Measurements from ENCODE around the gene MTR. TPM values are rescaled to one million over a fixed set of nuclear protein-coding genes. Genes with fewer than 3 reads are reported as not detected.

Gene MTR
- total RNA-seq, 1 experiment from 2014 or later: 26.3 TPM

- Histone ChIP-seq H3K36me3 (ENCODE audit: control insufficient read depth, insufficient read depth, low read length) (no peaks in the 10 kb centered on the region), H3K4me3 (ENCODE audit: low read depth, low read length) (no peak overlapping the region), H3K4me1 (no peaks in the 10 kb centered on the region), H3K27me3 (replicated peaks; ENCODE audit: control insufficient read depth, insufficient read depth, low read length) (no peaks in the 10 kb centered on the region), H3K9me3 (no peaks in the 10 kb centered on the region)
- Mint-ChIP-seq H3K36me3 (ENCODE audit: insufficient read depth, unreplicated experiment) (no peaks in the 10 kb centered on the region), H3K4me3 (ENCODE audit: unreplicated experiment) (no peak overlapping the region), H3K27ac (ENCODE audit: unreplicated experiment) (no peak overlapping the region), H3K4me1 (ENCODE audit: low read depth, unreplicated experiment) (no peaks in the 10 kb centered on the region), H3K9me3 (ENCODE audit: unreplicated experiment) (no peaks in the 10 kb centered on the region), H3K27me3 (ENCODE audit: insufficient read depth, unreplicated experiment) (peaks cover 16% of the 10 kb centered on the region)
- TF ChIP-seq CTCF (IDR thresholded peaks at IDR 0.05; ENCODE audit: insufficient read depth in 1 of 2, low read depth in 1 of 2, low read length in 1 of 2, severe bottlenecking in 1 of 2, unreplicated experiment in 1 of 2): no peak
- POLR2A ChIA-PET: no interaction called here
- CTCF ChIA-PET: no interaction called here
- BruUV-seq (replicated peaks): no TSS peak
- DNase-seq: no peak
- intact Hi-C loops (cut with micrococcal nuclease; ENCODE audit: unreplicated experiment): no loop called here
These were observed 149.9 kb downstream of the MTR start for GRCh38 chr1:236945002-236945401.

- Histone ChIP-seq H3K27me3 (replicated peaks; ENCODE audit: control insufficient read depth, insufficient read depth, low read length) (no peaks in the 10 kb centered on the region), H3K36me3 (ENCODE audit: control insufficient read depth, insufficient read depth, low read length) (no peaks in the 10 kb centered on the region), H3K4me1 (no peaks in the 10 kb centered on the region), H3K9me3 (no peaks in the 10 kb centered on the region), H3K4me3 (ENCODE audit: low read depth, low read length) (no peak overlapping the region)
- Mint-ChIP-seq H3K27me3 (ENCODE audit: insufficient read depth, unreplicated experiment) (peaks cover 18% of the 10 kb centered on the region), H3K4me3 (ENCODE audit: unreplicated experiment) (no peak overlapping the region), H3K4me1 (ENCODE audit: low read depth, unreplicated experiment) (no peaks in the 10 kb centered on the region), H3K27ac (ENCODE audit: unreplicated experiment) (no peak overlapping the region), H3K9me3 (ENCODE audit: unreplicated experiment) (no peaks in the 10 kb centered on the region), H3K36me3 (ENCODE audit: insufficient read depth, unreplicated experiment) (no peaks in the 10 kb centered on the region)
- no peak for TF ChIP-seq CTCF (IDR thresholded peaks at IDR 0.05; ENCODE audit: insufficient read depth in 1 of 2, low read depth in 1 of 2, low read length in 1 of 2, severe bottlenecking in 1 of 2, unreplicated experiment in 1 of 2)
- CTCF ChIA-PET: no interaction called here
- BruUV-seq (replicated peaks): no TSS peak
- no peak for DNase-seq
- intact Hi-C loops (cut with micrococcal nuclease; ENCODE audit: unreplicated experiment): no loop called here
- POLR2A ChIA-PET: no interaction called here
These were observed 152.7 kb downstream of the MTR start for GRCh38 chr1:236947794-236948193.

DNA sequence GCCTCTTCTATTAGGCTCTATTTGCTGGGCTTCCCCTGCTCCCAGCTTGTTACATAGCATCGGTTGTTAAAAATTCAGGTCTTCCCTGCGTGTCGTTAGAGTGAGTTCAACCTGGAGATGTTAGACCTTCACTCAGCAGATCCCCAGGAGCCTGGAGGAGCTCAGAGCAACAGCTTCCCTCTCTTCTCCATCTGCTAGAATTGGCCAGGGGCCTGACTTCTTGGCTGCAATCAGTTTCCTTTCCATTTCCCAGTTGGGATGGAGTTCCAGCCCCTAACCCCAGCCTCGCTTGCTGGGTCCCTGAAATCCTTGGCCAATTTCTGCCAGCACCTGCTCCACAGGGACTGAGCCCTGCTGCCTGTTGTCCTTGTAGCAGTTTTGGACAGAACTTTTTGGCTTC lies 153.3 kb downstream of the MTR start:
- Mint-ChIP-seq H3K4me3 (ENCODE audit: unreplicated experiment) (no peak overlapping the region), H3K27ac (ENCODE audit: unreplicated experiment) (no peak overlapping the region), H3K27me3 (ENCODE audit: insufficient read depth, unreplicated experiment) (peaks cover 18% of the 10 kb centered on the region), H3K9me3 (ENCODE audit: unreplicated experiment) (no peaks in the 10 kb centered on the region), H3K4me1 (ENCODE audit: low read depth, unreplicated experiment) (no peaks in the 10 kb centered on the region), H3K36me3 (ENCODE audit: insufficient read depth, unreplicated experiment) (no peaks in the 10 kb centered on the region)
- intact Hi-C loops (cut with micrococcal nuclease; ENCODE audit: unreplicated experiment): no loop called here
- Histone ChIP-seq H3K27me3 (replicated peaks; ENCODE audit: control insufficient read depth, insufficient read depth, low read length) (no peaks in the 10 kb centered on the region), H3K4me1 (no peaks in the 10 kb centered on the region), H3K4me3 (ENCODE audit: low read depth, low read length) (no peak overlapping the region), H3K9me3 (no peaks in the 10 kb centered on the region), H3K36me3 (ENCODE audit: control insufficient read depth, insufficient read depth, low read length) (no peaks in the 10 kb centered on the region)
- no peak for DNase-seq
- TF ChIP-seq CTCF (IDR thresholded peaks at IDR 0.05; ENCODE audit: insufficient read depth in 1 of 2, low read depth in 1 of 2, low read length in 1 of 2, severe bottlenecking in 1 of 2, unreplicated experiment in 1 of 2): no peak
- BruUV-seq (replicated peaks): no TSS peak
- ChIA-PET POLR2A (no interaction called here), CTCF (no interaction called here)

Measured in Caco-2 (cell line).